ENCODE results near the gene TFAP2E.

DNA sequence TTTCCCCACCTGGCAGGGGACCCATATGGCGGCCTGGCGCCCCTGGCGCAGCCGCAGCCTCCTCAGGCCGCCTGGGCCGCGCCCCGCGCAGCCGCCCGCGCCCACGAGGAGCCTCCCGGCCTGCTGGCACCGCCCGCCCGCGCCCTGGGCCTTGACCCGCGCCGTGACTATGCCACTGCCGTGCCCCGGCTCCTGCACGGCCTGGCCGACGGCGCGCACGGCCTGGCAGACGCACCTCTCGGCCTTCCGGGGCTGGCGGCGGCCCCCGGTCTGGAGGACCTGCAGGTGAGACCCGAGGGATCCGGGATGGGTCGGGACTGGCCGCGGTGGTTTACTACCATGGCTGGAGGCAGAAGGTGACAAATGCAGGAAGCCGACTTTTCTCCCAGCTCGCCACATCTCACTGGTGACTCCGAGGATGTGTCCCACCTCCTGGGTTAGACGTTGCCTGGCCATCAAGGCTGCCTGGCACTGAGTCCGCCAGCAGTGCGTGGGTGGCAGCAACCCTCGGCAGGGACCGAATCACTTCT is 1.1 kb downstream of the TFAP2E start:
- TF ChIP-seq, protein P1, sequence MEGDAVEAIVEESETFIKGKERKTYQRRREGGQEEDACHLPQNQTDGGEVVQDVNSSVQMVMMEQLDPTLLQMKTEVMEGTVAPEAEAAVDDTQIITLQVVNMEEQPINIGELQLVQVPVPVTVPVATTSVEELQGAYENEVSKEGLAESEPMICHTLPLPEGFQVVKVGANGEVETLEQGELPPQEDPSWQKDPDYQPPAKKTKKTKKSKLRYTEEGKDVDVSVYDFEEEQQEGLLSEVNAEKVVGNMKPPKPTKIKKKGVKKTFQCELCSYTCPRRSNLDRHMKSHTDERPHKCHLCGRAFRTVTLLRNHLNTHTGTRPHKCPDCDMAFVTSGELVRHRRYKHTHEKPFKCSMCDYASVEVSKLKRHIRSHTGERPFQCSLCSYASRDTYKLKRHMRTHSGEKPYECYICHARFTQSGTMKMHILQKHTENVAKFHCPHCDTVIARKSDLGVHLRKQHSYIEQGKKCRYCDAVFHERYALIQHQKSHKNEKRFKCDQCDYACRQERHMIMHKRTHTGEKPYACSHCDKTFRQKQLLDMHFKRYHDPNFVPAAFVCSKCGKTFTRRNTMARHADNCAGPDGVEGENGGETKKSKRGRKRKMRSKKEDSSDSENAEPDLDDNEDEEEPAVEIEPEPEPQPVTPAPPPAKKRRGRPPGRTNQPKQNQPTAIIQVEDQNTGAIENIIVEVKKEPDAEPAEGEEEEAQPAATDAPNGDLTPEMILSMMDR (IDR thresholded peaks at IDR 0.05 in 8 of 11, conservative IDR thresholded peaks at IDR 0.05 in 3 of 11) = no peak
- TF ChIP-seq POLR2AphosphoS5 (IDR thresholded peaks at IDR 0.05) (no peak), POLR2A (IDR thresholded peaks at IDR 0.05) (no peak)

Data from spleen (tissue), 7 donors.